ENCODE data around the gene C10orf71.

C10orf71 gene

GRCh38 chr10:49260644-49261296 is 38.2 kb upstream of the C10orf71 start (continued):
- TF ChIP-seq ZBTB11 (tag by site-specific recombination; conservative IDR thresholded peaks at IDR 0.05; ENCODE audit: low read depth) (no peak), ZNF488 (tag by site-specific recombination; IDR thresholded peaks at IDR 0.05) (no peak), ZSCAN30 (tag by site-specific recombination; IDR thresholded peaks at IDR 0.05) (no peak), ZNF350 (tag by site-specific recombination; IDR thresholded peaks at IDR 0.05) (no peak), ZIC2 (tag by site-specific recombination; IDR thresholded peaks at IDR 0.05) (no peak), ZNF747 (tag by site-specific recombination; IDR thresholded peaks at IDR 0.05) (no peak), ZNF292 (tag by site-specific recombination; IDR thresholded peaks at IDR 0.05; ENCODE audit: borderline replicate concordance, low read depth) (no peak), ZNF664 (tag by site-specific recombination; IDR thresholded peaks at IDR 0.05) (no peak), ZNF837 (tag by site-specific recombination; IDR thresholded peaks at IDR 0.05) (no peak), ZNF202 (tag by site-specific recombination; IDR thresholded peaks at IDR 0.05; ENCODE audit: borderline replicate concordance) (no peak)

GRCh38 chr10:49263591-49263990 is 35.4 kb upstream of the C10orf71 start:
- no peaks in the 10 kb centered on the region for H3K36me3 ChIP-seq (ENCODE audit: control insufficient read depth in 2 of 2, insufficient read depth in 1 of 2, low read length in 2 of 2)
- H3K4me1 ChIP-seq (ENCODE audit: control insufficient read depth, insufficient read depth, low read length) = no peaks in the 10 kb centered on the region
- ChIA-PET CTCF (no interaction called here), POLR2A (no interaction called here)
- no peak overlapping the region for H3K27ac ChIP-seq (ENCODE audit: extremely low read depth, low read depth, low read length)
- no peaks in the 10 kb centered on the region for H3K9me3 ChIP-seq (ENCODE audit: control insufficient read depth, insufficient read depth, low read depth, low read length)
- no peak overlapping the region for H3K4me3 ChIP-seq (ENCODE audit: low read depth, low read length)
- TF ChIP-seq ZNF324 (tag by site-specific recombination; IDR thresholded peaks at IDR 0.05) (no peak), HOXA7 (CRISPR knock-in tag; IDR thresholded peaks at IDR 0.05; ENCODE audit: borderline replicate concordance) (no peak)

- CTCF ChIA-PET = no interaction called here
- no peaks in the 10 kb centered on the region for H3K9me3 ChIP-seq (ENCODE audit: control insufficient read depth, insufficient read depth, low read depth, low read length)
Measured at GRCh38 chr10:49264177-49264677, 34.7 kb upstream of the C10orf71 start.

More at GRCh38 chr10:49264177-49264677, 34.7 kb upstream of the C10orf71 start:
- no peak for TF ChIP-seq ZNF571 (tag by site-specific recombination; IDR thresholded peaks at IDR 0.05)
- no peak for TF ChIP-seq INSM2 (tag by site-specific recombination; IDR thresholded peaks at IDR 0.05)
- no peak for TF ChIP-seq ZSCAN16 (tag by site-specific recombination; IDR thresholded peaks at IDR 0.05)
- TF ChIP-seq KLF10 (tag by site-specific recombination; IDR thresholded peaks at IDR 0.05) = no peak
- TF ChIP-seq ZNF747 (tag by site-specific recombination; IDR thresholded peaks at IDR 0.05) = no peak
- TF ChIP-seq ZNF155 (tag by site-specific recombination; IDR thresholded peaks at IDR 0.05) = no peak
- no peak for TF ChIP-seq TSHZ1 (tag by site-specific recombination; IDR thresholded peaks at IDR 0.05; ENCODE audit: borderline replicate concordance)
- no peak for TF ChIP-seq ZNF138 (tag by site-specific recombination; IDR thresholded peaks at IDR 0.05; ENCODE audit: borderline replicate concordance)
- no peak for TF ChIP-seq ZNF354C (tag by site-specific recombination; IDR thresholded peaks at IDR 0.05; ENCODE audit: borderline replicate concordance, low read depth)
- no peak for TF ChIP-seq ZBTB8A (tag by site-specific recombination; IDR thresholded peaks at IDR 0.05)
- Histone ChIP-seq H3K4me1 (ENCODE audit: control insufficient read depth, insufficient read depth, low read length) (no peaks in the 10 kb centered on the region), H3K36me3 (ENCODE audit: control insufficient read depth in 2 of 2, insufficient read depth in 1 of 2, low read length in 2 of 2) (no peaks in the 10 kb centered on the region), H3K27ac (ENCODE audit: extremely low read depth, low read depth, low read length) (no peak overlapping the region), H3K4me3 (ENCODE audit: low read depth, low read length) (no peak overlapping the region)
- POLR2A ChIA-PET = no interaction called here
